NB4 (cell line): ENCODE data around the gene TGFB2.

Experiments
- CTCF ChIP-seq: IDR thresholded peaks from one replicate; pipeline ENCODE4 v1.5.1; 2012; ENCODE audit warnings: low read depth, low read length
- MYC ChIP-seq: IDR thresholded peaks from 2 replicates; pipeline ENCODE4 v1.6.1; 2011; ENCODE audit warnings: low read depth, low read length
- POLR2A ChIP-seq: IDR thresholded peaks from 2 replicates; pipeline ENCODE4 v1.6.1; 2011; ENCODE audit warnings: mild to moderate bottlenecking; ENCODE audit not compliant: insufficient read length; ENCODE audit errors: extremely low read depth
- TF ChIP-seq, protein P1 (sequence below): IDR thresholded peaks from 2 replicates; pipeline ENCODE4 v1.6.1; 2011; ENCODE audit warnings: low read depth, low read length

GRCh38 chr1:218415726-218416125, 70.6 kb downstream of the TGFB2 start:
- TF ChIP-seq CTCF (no peak), POLR2A (no peak), MYC (no peak)
- TF ChIP-seq, protein P1, sequence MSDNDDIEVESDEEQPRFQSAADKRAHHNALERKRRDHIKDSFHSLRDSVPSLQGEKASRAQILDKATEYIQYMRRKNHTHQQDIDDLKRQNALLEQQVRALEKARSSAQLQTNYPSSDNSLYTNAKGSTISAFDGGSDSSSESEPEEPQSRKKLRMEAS = no peak
